ENCODE results near the gene GTSE1.
"Not testable (repeated sequence)": the region's sequence is repeated elsewhere in the genome, so short reads cannot be mapped to it uniquely, and the experiment has no call there.

GTSE1 gene

DNA sequence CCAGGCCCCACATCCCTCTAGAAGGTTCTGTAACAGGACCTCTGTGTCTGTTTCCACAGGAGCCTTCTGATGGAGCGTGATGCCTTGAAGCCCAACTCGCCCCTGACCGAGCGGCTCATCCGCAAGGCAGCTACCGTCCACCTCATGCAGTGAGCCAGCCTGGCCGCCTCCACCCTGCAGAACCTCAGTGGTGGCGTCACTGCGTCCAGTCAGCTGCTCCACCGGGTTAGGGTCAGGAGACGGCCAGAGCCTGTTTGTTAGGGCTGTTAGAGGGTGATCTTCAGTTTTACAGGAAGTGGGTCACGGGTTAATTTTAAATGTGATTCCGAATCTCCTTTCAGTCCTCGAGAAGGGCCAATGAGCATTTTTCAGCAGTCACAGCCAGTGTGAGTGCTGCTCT lies 3.9 kb upstream of the GTSE1 start:
- DNase-seq (ENCODE audit: low read depth) = no peak

DNA sequence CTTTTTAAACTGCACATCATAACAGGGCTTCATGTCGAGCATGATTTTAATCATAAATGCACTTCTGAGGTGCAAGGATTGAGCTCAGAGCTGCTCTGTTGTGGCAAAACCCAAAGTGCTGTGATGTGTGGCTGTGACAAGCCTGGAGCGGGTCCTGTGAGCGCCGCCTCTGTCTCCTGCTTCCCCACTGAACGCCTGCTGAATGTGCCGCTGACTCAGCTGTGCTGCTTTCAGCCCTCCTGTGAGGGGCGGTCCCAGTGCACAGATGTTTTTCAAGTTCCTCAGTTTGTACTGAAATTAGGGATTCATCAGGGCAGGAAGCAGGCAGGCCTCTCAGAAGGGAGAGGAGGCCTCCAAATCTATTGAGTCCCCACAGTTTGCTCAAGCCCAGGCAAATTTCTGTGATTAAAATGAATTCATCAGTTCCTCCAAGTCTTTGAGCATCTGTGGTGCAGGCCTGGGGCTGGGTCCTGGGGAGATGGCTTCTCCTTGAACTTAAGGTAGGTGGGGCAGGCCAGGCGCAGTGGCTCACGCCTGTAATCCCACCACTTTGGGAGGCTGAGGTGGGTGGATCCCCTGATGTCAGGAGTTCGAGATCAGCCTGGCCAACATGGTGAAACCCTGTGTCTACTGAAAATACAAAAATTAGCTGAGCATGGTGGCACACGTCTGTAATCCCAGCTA lies 3.0 kb upstream of the GTSE1 start:
- DNase-seq (ENCODE audit: low read depth) = no peak

DNA sequence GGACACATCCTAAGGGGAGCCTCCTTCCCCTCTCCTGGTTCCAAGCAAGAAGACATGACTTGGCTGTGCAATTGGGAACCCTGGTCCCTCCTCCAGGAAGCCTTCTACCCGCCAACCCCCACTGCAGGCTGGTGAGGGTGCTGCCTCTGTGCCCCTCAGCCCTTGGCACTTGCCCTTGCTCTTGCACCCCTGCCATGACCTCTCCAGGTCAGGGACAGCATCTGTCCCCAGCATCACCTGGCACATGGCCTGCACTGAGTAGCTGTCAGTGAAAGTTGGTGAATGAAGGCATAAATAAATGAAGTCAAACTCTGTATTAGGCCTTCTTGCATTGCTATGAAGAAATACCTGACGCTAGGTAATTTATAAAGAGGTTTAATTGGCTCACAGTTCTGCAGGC lies 1.9 kb upstream of the GTSE1 start:
- DNase-seq (ENCODE audit: low read depth) = no peak

DNA sequence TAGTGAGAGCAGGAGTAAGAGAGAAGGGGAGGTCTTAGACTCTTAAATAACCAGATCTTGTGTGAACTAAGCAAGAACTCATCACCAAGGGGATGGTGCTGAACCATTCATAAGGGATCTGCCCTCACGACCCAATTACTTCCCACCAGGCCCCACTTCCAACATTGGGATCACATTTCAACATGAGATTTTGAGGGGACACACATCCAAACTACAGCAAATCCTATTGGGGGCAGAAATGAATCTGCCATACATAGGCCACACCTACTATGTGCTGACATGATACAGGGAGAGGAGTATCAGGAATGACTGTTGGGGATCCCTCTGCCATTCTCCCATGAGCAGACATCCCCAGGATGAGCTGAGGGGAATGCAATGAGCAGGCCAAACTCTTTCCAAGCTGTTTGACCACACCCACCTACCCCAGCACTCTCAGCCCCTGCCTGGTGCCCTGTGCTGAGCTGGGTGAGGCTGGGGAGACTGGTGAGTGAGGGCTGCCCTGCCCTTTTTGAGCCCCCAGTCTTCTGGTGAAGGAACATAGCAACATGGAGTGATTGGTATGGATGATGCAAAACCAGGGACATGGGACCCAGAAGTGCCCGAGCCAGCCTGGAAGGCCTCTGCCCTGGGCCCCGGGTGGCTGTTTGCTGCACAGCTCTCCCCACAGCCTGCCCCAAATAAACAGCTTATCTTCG lies 1.2 kb upstream of the GTSE1 start:
- no peak for DNase-seq (ENCODE audit: low read depth)

DNA sequence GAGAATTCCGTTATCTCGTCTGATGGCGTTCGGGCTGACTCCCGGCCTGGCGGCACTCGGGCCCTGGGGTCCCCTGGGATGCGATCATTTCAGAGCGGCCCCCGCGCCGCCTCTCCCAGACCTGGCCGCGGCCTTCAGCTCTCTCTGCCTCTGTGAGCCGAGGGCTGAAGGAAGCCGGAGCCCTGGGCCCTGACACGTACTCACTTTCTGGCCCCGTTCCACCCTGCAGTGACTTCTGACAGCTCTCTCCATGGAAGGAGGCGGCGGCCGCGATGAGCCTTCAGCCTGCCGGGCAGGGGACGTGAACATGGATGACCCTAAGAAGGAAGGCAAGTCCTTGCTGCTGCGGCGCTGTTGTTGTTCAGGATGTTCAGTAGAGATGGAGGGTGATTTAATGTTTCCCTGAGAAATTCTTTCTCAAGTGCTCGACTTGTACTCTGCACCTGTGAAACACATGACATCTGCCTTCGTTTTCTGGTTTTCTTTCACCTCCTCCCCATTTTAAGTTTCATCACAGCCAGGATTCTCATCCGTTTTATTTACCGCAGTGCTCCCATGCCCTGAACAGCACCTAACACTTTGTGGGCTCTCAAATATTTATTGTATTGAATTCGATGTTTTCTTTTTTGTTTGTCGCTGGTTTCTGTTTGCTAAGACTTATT lies 612 bp downstream of the GTSE1 start:
- no peak for DNase-seq (ENCODE audit: low read depth)

DNA sequence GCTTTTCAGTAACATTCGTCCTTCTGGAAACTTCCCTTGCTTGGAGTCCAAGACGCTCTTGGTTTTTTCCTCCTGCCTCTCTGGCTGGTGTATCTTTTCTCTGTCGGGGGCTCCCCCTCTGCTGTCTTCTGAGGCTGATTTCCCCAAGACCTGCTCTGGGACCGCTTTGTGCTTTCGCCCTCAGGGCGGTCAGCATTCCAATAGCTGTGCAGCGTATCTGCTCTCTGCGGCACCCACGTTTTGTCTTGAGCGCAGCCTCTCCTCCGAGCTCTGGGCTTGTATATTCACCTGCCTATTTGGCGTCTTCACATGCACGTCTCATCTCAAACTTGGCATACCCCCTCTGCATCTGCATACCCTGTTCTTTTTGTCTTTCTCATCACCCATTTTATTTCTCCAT lies 2.4 kb downstream of the GTSE1 start:
- DNase-seq (ENCODE audit: low read depth) = no peak

DNA sequence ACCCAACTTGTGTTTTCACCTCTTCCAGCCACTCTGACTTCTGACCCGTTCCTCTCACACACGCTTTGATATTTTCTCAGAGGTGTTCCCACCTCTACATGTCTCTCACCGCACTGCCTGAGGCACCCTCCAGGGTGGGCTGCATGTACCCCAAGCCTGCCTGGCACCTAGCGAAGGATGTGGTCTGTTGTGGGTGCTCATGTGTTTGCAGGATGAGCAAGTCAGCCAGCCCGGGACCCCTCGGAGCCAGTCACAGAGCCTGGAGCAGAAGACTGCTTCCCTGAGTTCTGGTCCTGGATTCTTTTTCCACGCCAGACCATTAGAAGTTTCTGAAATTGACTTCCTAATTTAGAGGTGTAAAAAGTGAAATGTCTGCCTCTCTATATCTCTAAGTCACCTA lies 3.8 kb downstream of the GTSE1 start:
- DNase-seq (ENCODE audit: low read depth) = no peak

DNA sequence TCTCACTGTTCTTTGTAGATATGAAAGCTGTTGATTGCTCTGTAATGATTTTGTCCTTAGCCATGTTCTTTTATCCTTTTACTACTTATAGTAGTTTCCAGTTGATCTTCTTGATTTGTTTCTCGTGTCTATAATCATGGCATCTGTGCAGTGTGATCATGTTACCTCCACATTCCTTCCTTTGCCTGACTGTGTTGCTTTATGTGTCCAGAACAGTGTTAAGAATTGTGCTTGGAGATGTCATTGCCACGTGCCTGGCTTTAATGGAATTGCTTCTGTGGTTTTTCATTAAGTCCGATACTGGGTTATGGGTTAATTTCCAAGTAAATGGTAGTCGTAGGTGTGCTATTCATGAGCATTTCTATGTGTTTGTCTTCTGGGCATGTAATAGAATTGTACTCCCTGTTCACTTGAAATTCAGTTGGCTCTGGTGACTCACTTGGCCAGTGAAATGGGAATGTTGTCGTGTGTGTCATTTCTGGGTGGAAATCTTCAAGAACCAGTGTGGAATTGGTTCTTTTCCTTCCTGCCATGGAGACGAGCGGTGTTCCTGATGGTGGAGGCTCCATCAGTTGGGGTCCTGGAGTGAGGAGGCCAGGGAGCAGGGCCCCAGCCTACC lies 6.8 kb downstream of the GTSE1 start:
- no peak for DNase-seq (ENCODE audit: low read depth)

DNA sequence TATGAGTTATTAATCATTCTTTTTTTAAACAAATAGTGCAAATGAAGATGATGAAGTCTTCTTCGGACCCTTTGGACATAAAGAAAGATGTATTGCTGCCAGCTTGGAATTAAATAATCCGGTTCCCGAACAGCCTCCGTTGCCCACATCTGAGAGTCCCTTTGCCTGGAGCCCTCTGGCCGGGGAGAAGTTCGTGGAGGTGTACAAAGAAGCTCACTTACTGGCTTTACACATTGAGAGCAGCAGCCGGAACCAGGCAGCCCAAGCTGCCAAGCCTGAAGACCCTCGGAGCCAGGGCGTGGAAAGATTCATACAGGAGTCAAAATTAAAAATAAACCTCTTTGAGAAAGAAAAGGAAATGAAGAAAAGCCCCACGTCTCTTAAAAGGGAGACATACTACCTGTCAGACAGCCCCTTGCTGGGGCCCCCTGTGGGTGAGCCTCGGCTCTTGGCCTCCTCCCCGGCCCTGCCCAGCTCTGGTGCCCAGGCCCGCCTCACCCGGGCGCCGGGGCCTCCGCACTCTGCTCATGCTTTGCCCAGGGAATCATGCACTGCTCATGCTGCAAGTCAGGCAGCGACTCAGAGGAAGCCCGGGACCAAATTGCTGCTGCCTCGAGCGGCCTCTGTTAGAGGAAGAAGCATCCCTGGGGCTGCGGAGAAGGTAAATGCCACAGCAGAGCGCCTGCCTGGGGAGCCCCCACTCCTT lies 11.8 kb downstream of the GTSE1 start:
- no peak for DNase-seq (ENCODE audit: low read depth)

DNA sequence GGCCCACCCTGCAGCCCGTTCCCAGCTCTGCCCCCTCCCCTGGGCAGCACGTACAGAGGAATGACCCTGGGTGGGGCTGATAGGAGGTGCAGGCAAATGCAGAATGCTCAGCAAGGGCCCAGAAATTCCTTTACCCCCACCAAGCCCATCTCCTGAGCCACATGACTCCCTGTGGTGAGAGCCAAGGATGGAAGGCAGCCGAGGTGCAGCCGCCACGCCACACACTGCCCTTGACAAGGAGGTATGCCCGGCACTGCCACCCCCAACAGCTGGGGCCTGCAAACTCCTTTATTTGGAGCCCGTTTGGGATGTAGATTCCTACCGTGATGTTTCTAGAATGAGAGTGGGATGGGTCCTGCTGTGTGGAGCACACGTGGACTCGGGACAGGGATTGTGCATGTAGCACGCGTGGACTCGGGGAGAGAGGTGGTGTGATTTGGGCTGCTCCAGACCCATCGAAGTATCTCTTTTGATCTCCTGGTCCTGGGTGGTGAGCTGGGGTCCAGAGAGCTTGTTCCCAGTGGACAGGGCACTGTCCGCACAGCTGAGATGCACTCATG lies 12.9 kb downstream of the GTSE1 start:
- no peak for DNase-seq (ENCODE audit: low read depth)

DNA sequence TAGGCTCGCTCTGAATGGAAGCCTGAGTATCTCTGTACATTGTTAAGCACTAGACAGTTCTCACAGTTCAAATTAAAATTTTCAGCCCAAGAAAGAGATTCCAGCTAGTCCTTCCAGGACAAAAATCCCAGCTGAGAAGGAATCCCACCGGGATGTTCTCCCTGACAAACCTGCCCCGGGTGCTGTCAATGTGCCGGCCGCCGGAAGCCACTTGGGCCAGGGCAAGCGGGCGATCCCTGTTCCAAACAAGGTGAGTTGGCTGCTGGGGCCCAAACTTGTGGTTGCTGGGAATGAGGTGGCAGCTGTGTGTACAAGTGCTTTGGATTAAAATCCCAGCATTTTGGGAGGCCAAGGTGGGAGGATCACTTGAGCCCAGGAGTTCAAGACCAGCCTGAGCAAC lies 15.4 kb downstream of the GTSE1 start:
- no peak for DNase-seq (ENCODE audit: low read depth)

DNA sequence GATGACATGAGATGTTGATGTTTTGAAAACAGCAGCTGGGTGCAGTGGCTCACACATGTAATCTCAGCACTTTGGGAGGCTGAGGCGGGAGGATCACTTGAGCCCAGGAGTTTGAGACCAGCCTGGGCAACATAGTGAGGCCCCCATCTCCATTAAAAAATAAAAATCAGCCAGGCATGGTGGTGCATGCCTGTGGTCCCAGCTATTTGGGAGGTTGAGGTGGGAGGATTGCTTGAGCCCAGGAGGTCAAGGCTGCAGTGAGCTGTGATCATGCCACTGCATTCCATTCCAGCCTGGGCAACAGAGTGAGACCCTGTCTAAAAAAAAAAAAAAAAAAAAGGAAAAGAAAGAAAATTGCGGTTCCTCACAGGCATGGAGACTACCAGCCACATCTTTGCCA lies 16.2 kb downstream of the GTSE1 start:
- DNase-seq (ENCODE audit: low read depth) = not testable (repeated sequence)

DNA sequence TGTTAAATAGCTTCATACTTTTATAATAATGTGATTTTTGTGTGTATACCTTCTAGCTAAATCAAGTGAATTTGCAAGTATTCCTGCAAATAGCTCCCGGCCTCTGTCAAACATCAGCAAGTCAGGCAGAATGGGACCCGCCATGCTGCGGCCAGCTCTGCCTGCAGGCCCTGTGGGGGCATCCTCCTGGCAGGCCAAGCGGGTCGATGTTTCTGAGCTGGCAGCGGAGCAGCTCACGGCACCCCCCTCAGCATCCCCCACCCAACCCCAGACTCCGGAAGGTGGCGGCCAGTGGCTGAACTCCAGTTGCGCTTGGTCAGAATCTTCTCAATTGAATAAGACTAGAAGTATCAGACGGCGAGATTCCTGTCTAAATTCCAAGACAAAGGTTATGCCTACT lies 19.3 kb downstream of the GTSE1 start:
- no peak for DNase-seq (ENCODE audit: low read depth)

DNA sequence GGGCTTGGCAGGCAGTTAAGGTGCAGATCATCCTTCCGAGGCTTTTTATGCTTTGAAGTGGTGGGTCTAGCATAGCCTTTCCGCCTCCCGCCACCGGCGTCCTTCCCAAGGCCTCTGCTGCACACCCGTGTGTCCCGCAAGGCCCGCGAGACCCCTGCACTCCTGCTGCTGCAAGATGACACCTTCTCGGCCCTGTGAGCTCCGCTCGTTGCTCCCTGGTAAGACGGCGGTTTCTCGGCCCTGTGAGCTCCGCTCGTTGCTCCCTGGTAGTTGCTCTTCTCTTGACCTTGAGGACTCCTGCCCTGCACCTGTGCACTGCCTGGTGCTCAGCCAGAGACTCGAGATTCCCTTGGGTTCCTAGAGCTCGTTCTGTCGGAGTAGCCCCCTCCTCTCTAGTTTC lies 21.0 kb downstream of the GTSE1 start:
- no peak for DNase-seq (ENCODE audit: low read depth)

DNA sequence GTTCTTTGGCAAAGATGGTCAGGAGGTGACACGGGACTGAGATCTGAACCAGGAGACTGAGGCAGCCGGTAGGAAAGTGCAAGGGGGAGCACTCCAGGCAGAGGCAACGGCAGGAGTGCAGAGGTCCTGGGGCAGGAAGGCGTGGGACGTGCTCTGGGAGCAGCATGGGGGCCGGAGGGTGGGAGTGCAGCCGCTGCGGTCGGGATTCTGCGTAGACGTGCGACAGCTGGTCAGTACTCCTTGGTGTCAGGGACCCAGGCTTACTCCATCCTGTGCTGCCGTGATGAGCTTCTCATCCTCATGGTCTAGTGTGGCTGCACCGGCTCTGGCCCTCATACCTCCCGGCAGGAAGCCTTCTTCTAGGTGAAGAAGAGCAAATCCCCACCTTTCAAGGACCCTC lies 21.9 kb downstream of the GTSE1 start:
- no peak for DNase-seq (ENCODE audit: low read depth)

DNA sequence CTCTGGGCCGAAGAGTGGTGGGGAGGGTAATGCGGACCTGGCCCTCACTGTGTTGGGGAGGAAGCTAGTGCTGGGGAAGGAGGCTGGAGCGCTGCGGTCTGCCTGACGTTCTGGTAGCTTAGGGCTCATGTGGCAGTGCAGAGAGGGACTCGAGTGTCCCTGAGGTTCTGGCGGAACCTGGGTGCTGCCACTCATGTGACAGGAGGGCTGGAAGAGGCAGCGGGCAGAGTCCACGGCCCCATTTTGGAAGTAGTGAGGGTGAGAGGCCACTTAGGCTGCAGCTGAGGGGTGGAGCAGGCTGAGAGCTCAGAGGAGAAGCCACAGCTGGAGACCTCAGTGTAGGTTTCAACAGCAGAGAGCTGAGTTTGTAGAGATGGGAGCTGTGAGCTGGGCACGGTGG lies 22.6 kb downstream of the GTSE1 start:
- no peak for DNase-seq (ENCODE audit: low read depth)

DNA sequence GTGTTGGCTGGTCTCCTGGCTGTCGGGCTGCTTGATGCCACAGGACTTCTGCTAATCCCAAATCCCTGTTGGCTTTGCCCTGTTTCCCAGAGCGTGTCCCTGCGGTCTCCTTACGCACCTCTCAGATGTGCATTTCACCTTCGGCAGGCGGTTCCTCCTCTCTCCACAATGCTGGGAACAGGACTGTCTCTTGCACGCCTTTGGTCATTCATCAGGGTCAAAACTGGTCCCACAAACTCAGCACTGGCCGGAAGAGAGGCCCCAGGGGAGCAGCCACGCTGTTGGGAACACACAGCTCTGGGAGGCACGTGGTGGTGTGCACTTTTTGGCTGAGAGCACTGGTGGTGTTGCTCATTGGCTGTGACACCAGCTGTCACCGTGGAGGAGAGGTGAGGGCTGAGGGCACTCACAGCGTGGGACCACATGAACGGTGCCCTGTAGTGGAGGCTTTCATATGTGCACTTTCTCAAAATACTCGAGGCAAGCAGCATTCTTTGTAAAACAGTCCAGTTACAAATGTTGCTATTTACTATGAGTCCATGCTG lies 23.6 kb downstream of the GTSE1 start:
- no peak for DNase-seq (ENCODE audit: low read depth)

DNA sequence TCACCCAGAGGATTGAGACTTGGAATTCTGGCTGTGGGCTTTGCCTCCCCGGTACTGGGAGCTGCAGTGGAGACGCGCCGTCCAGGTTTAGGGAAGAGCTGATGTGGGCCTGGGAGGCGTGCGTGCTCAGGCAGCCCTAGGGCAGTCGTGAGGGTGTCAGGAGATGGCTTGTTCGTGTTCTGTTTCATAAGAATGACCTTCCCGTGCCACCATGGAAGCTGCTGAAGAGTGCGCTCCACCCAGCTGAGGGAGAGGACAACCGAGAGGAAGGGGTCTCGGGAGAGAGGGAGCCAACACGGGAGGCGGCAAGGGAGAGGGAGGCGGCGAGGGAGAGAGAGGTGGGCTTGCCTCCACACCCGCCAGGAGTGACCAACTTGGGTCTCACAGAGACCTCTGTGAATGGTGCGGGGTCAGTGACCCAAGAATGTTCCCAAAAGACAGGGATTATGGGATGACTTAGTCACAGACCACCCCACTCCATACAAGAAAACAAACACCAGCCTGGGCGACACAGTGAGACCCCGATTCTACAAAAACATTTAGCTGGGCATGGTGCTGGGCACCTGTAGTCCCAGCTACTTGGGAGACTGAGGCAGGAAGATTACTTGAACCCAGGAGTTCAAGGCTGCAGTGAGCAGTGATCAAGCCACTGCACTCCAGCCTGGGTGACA lies 24.2 kb downstream of the GTSE1 start:
- no peak for DNase-seq (ENCODE audit: low read depth)

DNA sequence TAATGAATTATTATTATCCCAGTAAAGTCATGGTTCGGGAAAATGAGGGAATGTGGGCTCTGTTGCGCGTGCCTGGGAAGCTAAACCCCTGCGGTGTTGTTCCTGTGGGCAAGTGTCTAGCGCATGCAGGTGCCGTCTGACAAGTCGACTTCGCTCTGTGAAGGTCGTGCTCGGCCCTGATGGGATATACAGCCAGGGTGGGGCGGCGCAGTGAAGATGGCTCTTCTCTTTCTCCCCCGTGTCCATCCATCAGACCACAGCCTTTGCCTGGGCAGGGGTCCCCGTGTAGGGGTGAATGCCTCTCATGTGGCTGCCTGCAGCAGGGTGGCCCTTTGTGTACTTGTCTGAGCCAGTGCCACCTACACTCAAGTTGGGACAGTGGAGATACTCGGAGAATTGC lies 26.0 kb downstream of the GTSE1 start:
- no peak for DNase-seq (ENCODE audit: low read depth)

DNA sequence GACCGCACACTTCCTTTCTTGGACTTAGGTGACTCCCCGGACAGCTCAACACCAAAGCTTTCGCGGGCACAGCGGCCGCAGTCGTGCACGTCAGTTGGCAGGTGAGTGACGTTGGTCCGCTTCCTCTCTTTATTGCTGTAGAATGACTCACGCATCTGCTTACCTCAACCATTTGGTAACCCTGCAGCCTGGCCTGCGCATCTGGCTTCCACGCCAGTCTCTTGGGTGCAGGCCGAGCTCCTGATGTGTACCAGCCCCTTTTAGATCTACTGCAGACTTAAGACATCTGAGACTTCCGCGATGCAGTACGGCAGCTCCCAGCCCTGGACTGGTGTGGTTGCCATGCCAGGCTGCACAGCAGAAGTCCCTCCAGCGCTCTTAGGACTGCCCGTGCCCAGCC lies 26.5 kb downstream of the GTSE1 start:
- DNase-seq (ENCODE audit: low read depth) = no peak

DNA sequence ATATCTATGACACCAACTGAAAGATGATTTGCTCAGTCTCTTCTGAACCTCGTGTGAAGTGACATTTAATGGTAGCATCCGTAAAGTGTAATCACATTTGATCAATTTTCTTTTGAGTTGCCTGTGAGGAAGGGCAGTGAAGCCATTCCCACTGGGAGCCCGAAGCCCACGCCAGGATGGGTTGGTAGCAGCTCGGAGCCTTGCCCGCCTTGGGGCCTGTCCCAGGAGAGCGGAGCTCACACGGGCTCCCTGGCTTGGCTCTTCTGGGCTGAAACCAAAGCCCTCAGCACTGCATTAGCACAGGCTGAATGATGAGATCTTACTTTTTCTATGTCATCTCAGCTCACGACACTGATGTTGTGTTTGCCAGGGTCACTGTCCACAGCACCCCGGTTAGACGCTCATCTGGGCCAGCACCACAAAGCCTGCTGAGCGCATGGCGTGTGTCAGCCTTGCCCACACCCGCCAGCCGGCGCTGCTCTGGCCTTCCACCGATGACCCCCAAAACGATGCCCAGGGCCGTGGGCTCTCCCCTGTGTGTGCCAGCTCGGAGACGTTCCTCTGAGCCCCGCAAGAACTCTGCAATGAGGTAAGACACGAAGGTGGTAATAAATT lies 29.5 kb downstream of the GTSE1 start:
- DNase-seq (ENCODE audit: low read depth) = no peak
